GM12878 (cell line): ENCODE measurements around the gene KRTAP3-2. TPM values are rescaled to one million over a fixed set of nuclear protein-coding genes. Genes with fewer than 3 reads are reported as not detected.

Source experiments
- BHLHE40 ChIP-seq, 2 experiments: fragments of 450-650 bp in 1 of 2; IDR thresholded peaks; 2 replicates each; pipeline ENCODE4 v1.6.1; 2011 to 2017; ENCODE audit warnings: low read depth in 2 of 2, borderline replicate concordance in 1 of 2, improper control_type of control experiment in 1 of 2, low read length in 1 of 2, mild to moderate bottlenecking in 1 of 2
- E4F1 ChIP-seq: fragments of 450-650 bp; IDR thresholded peaks from 2 replicates; pipeline ENCODE4 v1.6.1; 2018; ENCODE audit warnings: borderline replicate concordance, mild to moderate bottlenecking; ENCODE audit not compliant: partially characterized antibody
- FOXM1 ChIP-seq: IDR thresholded peaks from 2 replicates; pipeline ENCODE4 v1.6.1; 2012; ENCODE audit warnings: low read depth, mild to moderate bottlenecking, inconsistent platforms, low read length, moderate library complexity
- KDM1A ChIP-seq: fragments of 200-600 bp; sonication (generic); IDR thresholded peaks from 2 replicates; pipeline ENCODE4 v1.6.1; 2016; ENCODE audit warnings: borderline replicate concordance
- MEF2B ChIP-seq: fragments of 450-650 bp; IDR thresholded peaks from 2 replicates; pipeline ENCODE4 v1.6.1; 2018; ENCODE audit warnings: mild to moderate bottlenecking, moderate library complexity; ENCODE audit not compliant: partially characterized antibody, poor library complexity, severe bottlenecking
- NR2C1 ChIP-seq: fragments of 450-650 bp; IDR thresholded peaks from 2 replicates; pipeline ENCODE4 v1.6.1; 2017; ENCODE audit warnings: antibody characterized with exemption, mild to moderate bottlenecking, moderate library complexity
- SP1 ChIP-seq: IDR thresholded peaks from one replicate; pipeline ENCODE4 v1.6.1; 2011; ENCODE audit warnings: low read depth, low read length
- TCF12 ChIP-seq: IDR thresholded peaks from 2 replicates; pipeline ENCODE4 v1.6.1; 2011; ENCODE audit warnings: low read depth, mild to moderate bottlenecking, low read length
- ZNF274 ChIP-seq: IDR thresholded peaks from one replicate; pipeline ENCODE4 v1.8.0; 2011; ENCODE audit not compliant: insufficient read length, insufficient read depth
- ZNF384 ChIP-seq: IDR thresholded peaks from 2 replicates; pipeline ENCODE4 v1.6.1; 2012; ENCODE audit warnings: low read depth, mild to moderate bottlenecking, low read length, improper control_type of control experiment, borderline replicate concordance
- ZNF687 ChIP-seq: fragments of 450-650 bp; IDR thresholded peaks from 2 replicates; pipeline ENCODE4 v1.6.1; 2017; ENCODE audit warnings: mild to moderate bottlenecking, moderate library complexity
- polyA plus RNA-seq, 11 experiments: library from polyadenylated mRNA; depleted of rRNA in 4 of 11; unstranded in 6 of 11; stranded (reverse) in 5 of 11; fragments of >200 nt; fragmentation: Nextera tagmentation in 4 of 11; fragmentation: Illumina TruSeq in 1 of 11; extraction: Ambion mirVana in 4 of 11; extraction: Trizol in 1 of 11; gene quantifications; 1 replicate in 1 of 11; 2 replicates in 10 of 11; pipeline versions ENCODE4 v1.2.1 to v1.2.3, GENCODE V29; 2011 to 2016; ENCODE audit warnings: inconsistent platforms in 2 of 11, missing spikeins in 2 of 11, low read depth in 1 of 11
- total RNA-seq, 4 experiments: library from RNA; depleted of rRNA in 3 of 4; stranded (reverse); fragments of >200 nt in 3 of 4; fragmentation: Illumina TruSeq in 1 of 4; extraction: Trizol in 1 of 4; gene quantifications; 2 replicates each; pipeline versions ENCODE4 v1.2.1 to v1.2.3, GENCODE V29; 2013 to 2021

Gene KRTAP3-2
- total and polyA plus RNA-seq, 10 of the 15 experiments (the other 5 are each of a cell fraction or from before 2014, with no cell fraction given) = not detected

DNA sequence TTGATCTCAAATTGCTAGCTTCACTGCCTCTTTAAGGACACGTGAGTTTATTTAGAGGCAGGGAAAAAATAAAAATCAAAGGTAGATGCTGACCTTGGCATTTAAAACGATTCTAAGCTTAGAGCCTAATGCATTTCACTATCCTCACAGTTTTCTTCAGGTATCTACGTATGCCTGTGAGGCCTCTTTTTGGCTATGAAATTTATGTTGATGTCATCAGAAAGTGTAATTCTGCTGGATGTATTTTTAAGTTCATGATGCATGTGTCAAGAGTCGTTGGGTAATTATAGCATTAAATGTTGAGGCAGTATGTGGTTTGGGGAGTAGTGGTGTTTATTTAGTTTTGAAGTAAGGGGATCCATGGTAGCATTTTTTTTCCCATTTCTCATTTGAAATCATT is 4.2 kb upstream of the KRTAP3-2 start (continued):
- TF ChIP-seq E4F1 (no peak), BHLHE40 (IDR thresholded peaks at IDR 0.05; ENCODE audit: borderline replicate concordance in 1 of 2, low read depth in 2 of 2, low read length in 1 of 2) (no peak), ZNF384 (no peak), KDM1A (no peak), MEF2B (no peak), FOXM1 (no peak), SP1 (no peak), ZNF274 (no peak), NR2C1 (no peak), ZNF687 (no peak), TCF12 (no peak)
